ENCODE data around the gene THPO. TPM values are rescaled to one million over a fixed set of nuclear protein-coding genes. Genes with fewer than 3 reads are reported as not detected.

Gene THPO
- total RNA-seq, 1 experiment from 2014 or later: not detected

DNA sequence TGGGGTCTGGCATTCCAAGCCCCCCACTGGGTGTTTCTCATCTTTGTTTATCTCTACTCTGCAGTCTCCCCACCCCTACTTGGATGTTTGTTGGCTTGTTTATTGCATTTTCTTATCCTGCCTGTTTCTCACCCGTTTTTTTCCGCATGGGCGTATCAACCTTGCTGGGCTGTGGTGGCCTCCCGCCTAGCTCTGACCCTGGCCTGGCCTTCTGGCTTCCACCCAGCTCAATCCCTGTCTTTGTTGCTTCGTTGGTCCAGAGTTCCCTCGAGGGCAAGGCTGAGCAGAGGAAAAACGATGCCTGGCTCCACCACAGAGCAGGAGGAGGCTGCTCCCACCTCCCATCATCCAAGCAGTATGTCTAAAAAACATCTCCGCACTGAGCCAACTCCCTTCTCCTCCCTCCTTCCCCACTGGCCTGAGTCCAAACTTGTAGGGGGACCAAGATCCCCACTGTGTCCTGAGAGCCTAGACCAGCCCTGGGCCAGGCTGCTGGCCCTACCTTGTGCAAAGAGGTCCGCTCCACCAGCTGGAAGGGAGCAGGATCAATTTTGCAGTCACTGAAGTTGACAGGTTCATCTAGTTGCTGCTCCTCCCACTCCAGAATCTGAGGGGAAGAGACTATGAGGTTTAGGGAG is 26.4 kb downstream of the THPO start:
- Histone ChIP-seq H3K27ac (ENCODE audit: low read length) (no peak overlapping the region), H3K36me3 (ENCODE audit: low read depth, low read length) (peaks cover 9% of the 10 kb centered on the region; the same call in 1 of the 2 replicates), H3K4me3 (ENCODE audit: low read length) (no peak overlapping the region), H3K4me2 (ENCODE audit: low read length) (no peak overlapping the region), H3K9ac (ENCODE audit: low read length) (no peak overlapping the region), H3K9me3 (ENCODE audit: low read length) (no peaks in the 10 kb centered on the region), H3K27me3 (ENCODE audit: low read length) (no peaks in the 10 kb centered on the region), H3F3A (ENCODE audit: low read length, unreplicated experiment) (no peaks in the 10 kb centered on the region), H3K4me1 (ENCODE audit: insufficient read depth, low read length) (no peaks in the 10 kb centered on the region), H3K79me2 (ENCODE audit: low read length) (no peaks in the 10 kb centered on the region), H4K20me1 (ENCODE audit: low read length) (no peaks in the 10 kb centered on the region), H3K9me2 (replicated peaks; ENCODE audit: low read length) (no peaks in the 10 kb centered on the region), H2AFZ (ENCODE audit: low read length) (no peak overlapping the region)
- no peak for ATAC-seq
- ChIA-PET CTCF (no interaction called here), POLR2A (ENCODE audit: unreplicated experiment) (interaction anchor here (0.6 kb wide), 1 partner anchor 36 kb away, joined by 19 read pairs; no protein-coding TSS in a partner anchor)
- BruUV-seq (replicated peaks): no TSS peak
- no peak for DNase-seq
- intact Hi-C loops (cut with micrococcal nuclease): no loop called here
- TF ChIP-seq EZH2phosphoT487 (IDR thresholded peaks at IDR 0.05; ENCODE audit: borderline replicate concordance, low read length) (no peak), CTCF (conservative IDR thresholded peaks at IDR 0.05; ENCODE audit: low read depth, low read length) (no peak), EZH2 (IDR thresholded peaks at IDR 0.05; ENCODE audit: low read length, unreplicated experiment) (no peak)

DNA sequence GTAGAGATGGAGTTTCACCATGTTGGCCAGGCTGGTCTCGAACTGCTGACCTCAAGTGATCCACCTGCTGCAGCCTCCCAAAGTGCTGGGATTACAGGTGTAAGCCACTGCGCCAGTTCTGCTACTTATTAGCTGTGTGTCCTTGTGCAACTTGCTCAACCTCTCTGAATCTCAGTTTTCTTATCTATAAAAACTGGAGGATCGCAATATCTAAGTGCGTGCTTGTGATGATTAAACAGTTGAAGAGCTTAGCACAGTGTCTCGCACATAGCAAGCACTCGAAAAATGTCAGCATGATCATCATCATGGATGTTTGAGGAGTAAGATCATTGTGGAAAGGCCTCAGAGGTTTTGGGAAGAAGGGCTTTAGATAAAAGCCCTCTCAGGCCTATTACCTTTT is 27.4 kb downstream of the THPO start:
- TF ChIP-seq EZH2 (IDR thresholded peaks at IDR 0.05; ENCODE audit: low read length, unreplicated experiment) (no peak), EZH2phosphoT487 (IDR thresholded peaks at IDR 0.05; ENCODE audit: borderline replicate concordance, low read length) (no peak), CTCF (conservative IDR thresholded peaks at IDR 0.05; ENCODE audit: low read depth, low read length) (no peak)
- H3K4me2 ChIP-seq (ENCODE audit: low read length): no peak overlapping the region
- H3K36me3 ChIP-seq (ENCODE audit: low read depth, low read length): peaks cover 9% of the 10 kb centered on the region; the same call in 1 of the 2 replicates
- CTCF ChIA-PET: no interaction called here
- no peak overlapping the region for H2AFZ ChIP-seq (ENCODE audit: low read length)
- no peak overlapping the region for H3K27ac ChIP-seq (ENCODE audit: low read length)
- H3K27me3 ChIP-seq (ENCODE audit: low read length): no peaks in the 10 kb centered on the region
- H3K4me1 ChIP-seq (ENCODE audit: insufficient read depth, low read length): peaks cover 3% of the 10 kb centered on the region; the same call in 1 of the 2 replicates
- H3K9me2 ChIP-seq (replicated peaks; ENCODE audit: low read length): no peaks in the 10 kb centered on the region
- no peaks in the 10 kb centered on the region for H3K79me2 ChIP-seq (ENCODE audit: low read length)
- no peaks in the 10 kb centered on the region for H4K20me1 ChIP-seq (ENCODE audit: low read length)
- BruUV-seq (replicated peaks): no TSS peak
- H3K4me3 ChIP-seq (ENCODE audit: low read length): no peak overlapping the region
- no peak for ATAC-seq
- intact Hi-C loops (cut with micrococcal nuclease): no loop called here
- DNase-seq: no peak
- H3K9me3 ChIP-seq (ENCODE audit: low read length): no peaks in the 10 kb centered on the region
- H3F3A ChIP-seq (ENCODE audit: low read length, unreplicated experiment): no peaks in the 10 kb centered on the region
- POLR2A ChIA-PET (ENCODE audit: unreplicated experiment): no interaction called here
- no peak overlapping the region for H3K9ac ChIP-seq (ENCODE audit: low read length)

Data from PC-3 (cell line).